Thyroid gland (tissue), 4 donors: ENCODE data around the gene CHAD. TPM values are rescaled to one million over a fixed set of nuclear protein-coding genes. Genes with fewer than 3 reads are reported as not detected.
A peak's percentile ranks its signal among the peaks of the same experiment; 100 is the strongest.

Source experiments
- DNase-seq, 2 donors: peaks; one replicate each; pipeline ENCODE4 v3.0.0-alpha.2; 2019
- H3K27ac ChIP-seq, 3 donors: fragments of 200-600 bp; sonication (generic); 1 replicate in 2 of 3; 2 replicates in 1 of 3; pipeline ENCODE4 v1.5.1; 2016 to 2019; ENCODE audit warnings: mild to moderate bottlenecking in 1 of 3, moderate library complexity in 1 of 3
- H3K27me3 ChIP-seq: fragments of 200-600 bp; sonication (generic); one replicate; pipeline ENCODE4 v1.5.1; 2019
- H3K36me3 ChIP-seq, 2 donors: fragments of 200-600 bp; sonication (generic); one replicate each; pipeline ENCODE4 v1.5.1; 2016 to 2019
- H3K4me1 ChIP-seq, 2 donors: fragments of 200-600 bp; sonication (generic); one replicate each; pipeline ENCODE4 v1.5.1; 2017 to 2019
- H3K4me3 ChIP-seq, 3 donors: fragments of 200-600 bp; sonication (generic); replicated peaks in 1 of 3; 1 replicate in 2 of 3; 2 replicates in 1 of 3; pipeline ENCODE4 v1.5.1; 2016; ENCODE audit warnings: mild to moderate bottlenecking in 1 of 3
- H3K9me3 ChIP-seq: fragments of 200-600 bp; sonication (generic); one replicate; pipeline ENCODE4 v1.5.1; 2017
- CTCF ChIP-seq, 6 experiments: fragments of 200-600 bp in 3 of 6; fragments of 450-650 bp in 3 of 6; sonication (generic) in 3 of 6; IDR thresholded peaks; one replicate each; pipeline ENCODE4 v1.5.1; 2016 to 2019; ENCODE audit warnings: antibody characterized with exemption in 6 of 6, mild to moderate bottlenecking in 2 of 6, inconsistent platforms in 1 of 6, moderate library complexity in 1 of 6
- POLR2A ChIP-seq, 2 donors: fragments of 450-650 bp; IDR thresholded peaks; one replicate each; pipeline ENCODE4 v1.6.1; 2017; ENCODE audit warnings: antibody characterized with exemption in 2 of 2, mild to moderate bottlenecking in 2 of 2, moderate library complexity in 1 of 2
- WGBS, 2 donors: methylation state at CpG; one replicate each; pipeline ENCODE4 v1.1.5; 2017; 5-methylcytosine and 5-hydroxymethylcytosine counted together
- intact Hi-C: fragments of 100-400 bp; cut with DNase I; formaldehyde crosslinking; loops from one replicate; pipeline ENCODE4 v1.15.1; 2023
- total RNA-seq, 4 donors: library from RNA; depleted of rRNA; stranded (reverse); fragments of >200 nt; gene quantifications; one replicate each; pipeline ENCODE4 v1.2.3, GENCODE V29; 2016

Gene CHAD
- total RNA-seq, 4 donors from 2014 or later: 0.67 TPM; not detected in 3

- Histone ChIP-seq H3K9me3 (no peaks in the 10 kb centered on the region), H3K4me3 (no peak overlapping the region), H3K27ac (peak overlapping the region in 1 of 3 donors; percentile 7), H3K27me3 (no peaks in the 10 kb centered on the region), H3K4me1 (peaks cover 26 to 47% of the 10 kb centered on the region in 2 donors), H3K36me3 (peaks cover 8 to 9% of the 10 kb centered on the region in 2 donors)
- DNase-seq: peak; percentile 41 to 69
- TF ChIP-seq POLR2A (IDR thresholded peaks at IDR 0.05): no peak
- no peak for TF ChIP-seq CTCF (IDR thresholded peaks at IDR 0.05)
- WGBS, 2 donors: 79 to 80% methylated on average over 10 to 14 of the region's 17 CpGs
- intact Hi-C loops: loop anchor here (5.0 to 10.0 kb wide), 3 partner anchors 55 to 197 kb away; no protein-coding TSS in a partner anchor
These were observed 18.8 kb upstream of the CHAD start for GRCh38 chr17:50487213-50488096.

DNA sequence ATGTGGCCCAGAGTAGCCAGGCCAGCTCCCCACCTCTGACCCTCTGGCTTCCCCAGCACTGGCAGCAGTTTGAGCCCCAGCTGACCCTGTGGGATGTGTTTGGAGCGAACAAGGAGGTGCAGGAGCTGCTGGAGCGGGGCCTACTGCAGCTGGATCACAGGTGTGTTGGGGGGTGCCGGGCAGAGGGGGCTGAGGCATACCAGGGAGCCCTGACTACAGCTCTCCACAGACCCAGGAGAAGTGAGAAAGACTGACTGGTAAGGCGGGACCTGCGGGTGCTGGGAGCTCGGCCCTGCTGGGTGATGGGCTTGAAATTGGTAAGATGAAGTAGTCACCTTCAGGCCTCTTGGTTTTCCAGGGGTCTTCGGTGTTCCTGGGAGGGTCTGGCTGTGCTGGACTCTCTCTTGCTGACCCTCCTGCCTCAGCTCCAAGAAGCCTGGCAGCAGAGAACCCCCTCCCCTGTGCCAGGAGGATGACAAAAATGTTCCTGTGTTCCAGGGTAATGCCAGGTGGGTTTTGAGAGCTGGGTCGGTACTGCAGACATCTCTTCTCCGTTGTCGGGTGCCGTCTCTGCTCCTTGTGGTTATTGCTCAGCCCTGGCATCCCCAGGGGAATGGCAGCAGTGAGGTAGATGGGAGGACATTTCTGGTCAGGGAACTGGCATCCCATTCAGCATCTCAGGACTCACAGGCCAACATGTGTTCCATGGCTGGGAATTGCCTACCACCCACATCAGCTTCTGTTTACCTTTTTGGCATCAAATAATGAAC lies 15.9 kb upstream of the CHAD start:
- no peak for DNase-seq
- H3K9me3 ChIP-seq: no peaks in the 10 kb centered on the region
- H3K36me3 ChIP-seq: peaks cover 9 to 10% of the 10 kb centered on the region in 2 donors
- peaks cover 26 to 29% of the 10 kb centered on the region in 2 donors for H3K4me1 ChIP-seq
- H3K4me3 ChIP-seq: no peak overlapping the region
- no peaks in the 10 kb centered on the region for H3K27me3 ChIP-seq
- intact Hi-C loops: loop anchor here (5.0 to 10.0 kb wide), 3 partner anchors 58 to 200 kb away; no protein-coding TSS in a partner anchor
- peak overlapping the region; percentile 90 to 98 (median 93) for H3K27ac ChIP-seq
- no peak for TF ChIP-seq POLR2A (IDR thresholded peaks at IDR 0.05)
- TF ChIP-seq CTCF (IDR thresholded peaks at IDR 0.05): no peak
- 90 to 94% methylated on average over 9 to 11 of the region's 11 CpGs for WGBS, 2 donors

- no peak for DNase-seq
- H3K9me3 ChIP-seq: no peaks in the 10 kb centered on the region
- no peaks in the 10 kb centered on the region for H3K27me3 ChIP-seq
- WGBS, 2 donors: 66 to 69% methylated on average over 5 of the region's 5 CpGs
- peaks cover 9 to 10% of the 10 kb centered on the region in 2 donors for H3K36me3 ChIP-seq
- intact Hi-C loops: loop anchor here (10.0 kb wide), 2 partner anchors 142 to 202 kb away; no protein-coding TSS in a partner anchor
- H3K4me3 ChIP-seq: no peak overlapping the region
- TF ChIP-seq POLR2A (IDR thresholded peaks at IDR 0.05): no peak
- no peak for TF ChIP-seq CTCF (IDR thresholded peaks at IDR 0.05)
- H3K4me1 ChIP-seq: peaks cover 28 to 30% of the 10 kb centered on the region in 2 donors
- H3K27ac ChIP-seq: peak overlapping the region; percentile 90 to 98 (median 93)
These were observed 14.6 kb upstream of the CHAD start for GRCh38 chr17:50483266-50483665.

GRCh38 chr17:50482516-50482915 lies 13.8 kb upstream of the CHAD start:
- WGBS, 2 donors: 5 to 6% methylated on average over 7 of the region's 7 CpGs
- TF ChIP-seq CTCF (IDR thresholded peaks at IDR 0.05): peak; percentile 53 to 99 (median 90)
- TF ChIP-seq POLR2A (IDR thresholded peaks at IDR 0.05): no peak
- H3K36me3 ChIP-seq: peaks cover 9 to 10% of the 10 kb centered on the region in 2 donors

More at GRCh38 chr17:50482516-50482915, 13.8 kb upstream of the CHAD start:
- Histone ChIP-seq H3K27me3 (no peaks in the 10 kb centered on the region), H3K4me1 (peaks cover 35% of the 10 kb centered on the region in 2 donors), H3K27ac (peak overlapping the region; percentile 90 to 98 (median 93)), H3K9me3 (no peaks in the 10 kb centered on the region), H3K4me3 (no peak overlapping the region)
- DNase-seq: peak; percentile 99
- intact Hi-C loops: loop anchor here (10.0 kb wide), 2 partner anchors 142 to 202 kb away; no protein-coding TSS in a partner anchor
